GM19467 (cell line): ENCODE measurements around the gene MACROD1.
"Not testable (repeated sequence)": the region's sequence is repeated elsewhere in the genome, so short reads cannot be mapped to it uniquely, and the experiment has no call there.

ENCODE experiments used
- ATAC-seq: cut with Tn5 transposase; IDR thresholded peaks from one replicate; pipeline ENCODE4 v1.9.1; 2021; ENCODE audit warnings: mild to moderate bottlenecking, moderate library complexity; ENCODE audit not compliant: unreplicated experiment

Gene MACROD1

GRCh38 chr11:64059339-64060140 is 106.4 kb downstream of the MACROD1 start:
- ATAC-seq = no peak

- no peak for ATAC-seq
Observed at GRCh38 chr11:64058494-64058893, 107.4 kb downstream of the MACROD1 start.

- ATAC-seq = no peak
Observed at GRCh38 chr11:64057890-64058289, 108.0 kb downstream of the MACROD1 start.

GRCh38 chr11:64056861-64057260 is 109.1 kb downstream of the MACROD1 start:
- no peak for ATAC-seq

- ATAC-seq = no peak
Observed at GRCh38 chr11:64056213-64056785, 109.6 kb downstream of the MACROD1 start.

- ATAC-seq = no peak
Observed at GRCh38 chr11:64055077-64055476, 110.8 kb downstream of the MACROD1 start.

GRCh38 chr11:64053699-64054098 is 112.2 kb downstream of the MACROD1 start:
- no peak for ATAC-seq

GRCh38 chr11:64052938-64053622 is 112.8 kb downstream of the MACROD1 start:
- ATAC-seq = no peak

- ATAC-seq = no peak
Observed at GRCh38 chr11:64052436-64052835, 113.5 kb downstream of the MACROD1 start.

- no peak for ATAC-seq
Observed at GRCh38 chr11:64051297-64051696, 114.6 kb downstream of the MACROD1 start.

- ATAC-seq = no peak
Observed at GRCh38 chr11:64049509-64049908, 116.4 kb downstream of the MACROD1 start.

GRCh38 chr11:64048042-64048854 is 117.7 kb downstream of the MACROD1 start:
- no peak for ATAC-seq

GRCh38 chr11:64047373-64047772 is 118.5 kb downstream of the MACROD1 start:
- not testable (repeated sequence) for ATAC-seq

- ATAC-seq = no peak
Observed at GRCh38 chr11:64045700-64046099, 120.2 kb downstream of the MACROD1 start.

- ATAC-seq = no peak
Observed at GRCh38 chr11:64044730-64045393, 121.1 kb downstream of the MACROD1 start.

- ATAC-seq = no peak
Observed at GRCh38 chr11:64043545-64043944, 122.4 kb downstream of the MACROD1 start.

GRCh38 chr11:64042301-64042700 is 123.6 kb downstream of the MACROD1 start:
- no peak for ATAC-seq

GRCh38 chr11:64041846-64042245 is 124.1 kb downstream of the MACROD1 start:
- ATAC-seq = no peak

- ATAC-seq = no peak
Observed at GRCh38 chr11:64040684-64041322, 125.1 kb downstream of the MACROD1 start.

GRCh38 chr11:64039012-64039665 is 126.8 kb downstream of the MACROD1 start:
- ATAC-seq = no peak
